Measurements from ENCODE around the gene IFNGR1.

The IFNGR1 gene

GRCh38 chr6:137248702-137249101 lies 29.5 kb upstream of the IFNGR1 start:
- no peak for DNase-seq (ENCODE audit: low read depth)
- H3K4me3 ChIP-seq (ENCODE audit: low read depth, low read length): no peak overlapping the region
- TF ChIP-seq, protein P1, sequence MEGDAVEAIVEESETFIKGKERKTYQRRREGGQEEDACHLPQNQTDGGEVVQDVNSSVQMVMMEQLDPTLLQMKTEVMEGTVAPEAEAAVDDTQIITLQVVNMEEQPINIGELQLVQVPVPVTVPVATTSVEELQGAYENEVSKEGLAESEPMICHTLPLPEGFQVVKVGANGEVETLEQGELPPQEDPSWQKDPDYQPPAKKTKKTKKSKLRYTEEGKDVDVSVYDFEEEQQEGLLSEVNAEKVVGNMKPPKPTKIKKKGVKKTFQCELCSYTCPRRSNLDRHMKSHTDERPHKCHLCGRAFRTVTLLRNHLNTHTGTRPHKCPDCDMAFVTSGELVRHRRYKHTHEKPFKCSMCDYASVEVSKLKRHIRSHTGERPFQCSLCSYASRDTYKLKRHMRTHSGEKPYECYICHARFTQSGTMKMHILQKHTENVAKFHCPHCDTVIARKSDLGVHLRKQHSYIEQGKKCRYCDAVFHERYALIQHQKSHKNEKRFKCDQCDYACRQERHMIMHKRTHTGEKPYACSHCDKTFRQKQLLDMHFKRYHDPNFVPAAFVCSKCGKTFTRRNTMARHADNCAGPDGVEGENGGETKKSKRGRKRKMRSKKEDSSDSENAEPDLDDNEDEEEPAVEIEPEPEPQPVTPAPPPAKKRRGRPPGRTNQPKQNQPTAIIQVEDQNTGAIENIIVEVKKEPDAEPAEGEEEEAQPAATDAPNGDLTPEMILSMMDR (IDR thresholded peaks at IDR 0.05; ENCODE audit: low read depth, low read length, missing control alignments): no peak

DNA sequence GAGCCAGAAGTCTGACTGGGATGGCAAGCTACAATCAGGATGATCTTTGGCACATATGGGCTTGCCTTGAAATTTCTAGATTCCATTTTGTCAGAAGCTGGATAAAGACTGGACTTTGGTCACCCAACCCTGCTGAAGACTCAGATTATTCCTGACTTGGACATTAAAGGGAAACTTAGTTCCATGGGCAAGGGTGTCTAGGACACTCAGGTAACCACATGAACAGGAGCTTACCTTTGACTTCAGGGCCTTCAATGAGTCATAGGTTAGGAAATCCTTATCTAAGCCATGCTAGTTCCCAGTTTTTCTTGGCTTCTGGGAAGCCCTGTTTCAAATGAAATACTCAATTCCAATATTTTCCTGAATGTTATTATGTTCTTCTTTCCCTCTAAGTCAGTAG lies 28.5 kb upstream of the IFNGR1 start:
- H3K4me3 ChIP-seq (ENCODE audit: low read depth, low read length): no peak overlapping the region
- DNase-seq (ENCODE audit: low read depth): no peak
- TF ChIP-seq, protein P1 (IDR thresholded peaks at IDR 0.05; ENCODE audit: low read depth, low read length, missing control alignments): no peak

GRCh38 chr6:137246791-137247202 lies 27.6 kb upstream of the IFNGR1 start:
- no peak for DNase-seq (ENCODE audit: low read depth)
- no peak overlapping the region for H3K4me3 ChIP-seq (ENCODE audit: low read depth, low read length)
- TF ChIP-seq, protein P1 (IDR thresholded peaks at IDR 0.05; ENCODE audit: low read depth, low read length, missing control alignments): no peak

- no peak overlapping the region for H3K4me3 ChIP-seq (ENCODE audit: low read depth, low read length)
- TF ChIP-seq, protein P1 (IDR thresholded peaks at IDR 0.05; ENCODE audit: low read depth, low read length, missing control alignments): no peak
- DNase-seq (ENCODE audit: low read depth): no peak
These were observed 27.0 kb upstream of the IFNGR1 start for GRCh38 chr6:137246164-137246563.

- TF ChIP-seq, protein P1 (IDR thresholded peaks at IDR 0.05; ENCODE audit: low read depth, low read length, missing control alignments): no peak
- DNase-seq (ENCODE audit: low read depth): no peak
- H3K4me3 ChIP-seq (ENCODE audit: low read depth, low read length): no peak overlapping the region
These were observed 22.4 kb upstream of the IFNGR1 start for GRCh38 chr6:137241481-137242038.

DNA sequence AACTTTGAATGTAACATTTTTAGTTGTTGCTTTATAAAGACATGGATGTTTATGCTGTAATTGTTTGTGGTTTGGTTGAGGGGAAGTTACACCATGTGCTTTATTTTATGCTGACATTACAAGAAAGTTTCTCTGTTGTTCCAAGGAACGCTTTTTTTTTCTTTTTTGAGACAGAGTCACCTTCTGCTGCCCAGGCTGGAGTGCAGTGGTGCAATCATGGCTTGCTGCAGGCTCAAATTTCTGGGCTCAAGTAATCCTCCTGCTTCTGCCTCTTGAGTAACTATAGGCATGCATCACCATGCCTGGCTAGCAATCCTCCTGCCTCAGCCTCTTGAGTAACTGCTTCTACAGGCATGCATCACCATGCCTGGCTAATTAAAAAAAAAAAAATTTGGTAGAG lies 21.0 kb upstream of the IFNGR1 start:
- DNase-seq (ENCODE audit: low read depth): no peak
- no peak overlapping the region for H3K4me3 ChIP-seq (ENCODE audit: low read depth, low read length)
- TF ChIP-seq, protein P1 (IDR thresholded peaks at IDR 0.05; ENCODE audit: low read depth, low read length, missing control alignments): no peak

GRCh38 chr6:137237413-137238170 lies 18.4 kb upstream of the IFNGR1 start:
- DNase-seq (ENCODE audit: low read depth): no peak
- TF ChIP-seq, protein P1 (IDR thresholded peaks at IDR 0.05; ENCODE audit: low read depth, low read length, missing control alignments): no peak
- no peak overlapping the region for H3K4me3 ChIP-seq (ENCODE audit: low read depth, low read length)
